ENCODE data around the gene ACTG2.
"Not testable (repeated sequence)": the region's sequence is repeated elsewhere in the genome, so short reads cannot be mapped to it uniquely, and the experiment has no call there.

ACTG2 gene

GRCh38 chr2:73937899-73938298, 45.1 kb downstream of the ACTG2 start:
- no peak for DNase-seq

GRCh38 chr2:73938718-73939352, 46.0 kb downstream of the ACTG2 start:
- DNase-seq = no peak

- DNase-seq = no peak
These were observed 46.6 kb downstream of the ACTG2 start for GRCh38 chr2:73939419-73939818.

GRCh38 chr2:73940066-73940465, 47.3 kb downstream of the ACTG2 start:
- DNase-seq = not testable (repeated sequence)

- DNase-seq = no peak
These were observed 49.9 kb downstream of the ACTG2 start for GRCh38 chr2:73942664-73943063.

- no peak for DNase-seq
These were observed 51.9 kb downstream of the ACTG2 start for GRCh38 chr2:73944714-73945113.

GRCh38 chr2:73946215-73946614, 53.4 kb downstream of the ACTG2 start:
- DNase-seq = no peak

GRCh38 chr2:73946666-73947065, 53.9 kb downstream of the ACTG2 start:
- no peak for DNase-seq

- DNase-seq = no peak
These were observed 54.7 kb downstream of the ACTG2 start for GRCh38 chr2:73947412-73948018.

GRCh38 chr2:73949802-73950201, 57.0 kb downstream of the ACTG2 start:
- no peak for DNase-seq

- DNase-seq = no peak
These were observed 60.0 kb downstream of the ACTG2 start for GRCh38 chr2:73952499-73953446.

GRCh38 chr2:73956218-73956865, 63.5 kb downstream of the ACTG2 start:
- no peak for DNase-seq

- no peak for DNase-seq
These were observed 68.5 kb downstream of the ACTG2 start for GRCh38 chr2:73961274-73961673.

GRCh38 chr2:73961823-73962615, 69.2 kb downstream of the ACTG2 start:
- DNase-seq = no peak

GRCh38 chr2:73962798-73963197, 70.0 kb downstream of the ACTG2 start:
- DNase-seq = no peak

- no peak for DNase-seq
These were observed 70.7 kb downstream of the ACTG2 start for GRCh38 chr2:73963385-73964120.

GRCh38 chr2:73964223-73964622, 71.4 kb downstream of the ACTG2 start:
- no peak for DNase-seq

GRCh38 chr2:73965053-73965452, 72.2 kb downstream of the ACTG2 start:
- DNase-seq = no peak

- no peak for DNase-seq
These were observed 75.6 kb downstream of the ACTG2 start for GRCh38 chr2:73968357-73968937.

- DNase-seq = no peak
These were observed 76.5 kb downstream of the ACTG2 start for GRCh38 chr2:73969356-73969755.

All from femur (tissue), 1 donor.